HCT116 (cell line): ENCODE measurements around the gene KRT38.

Experiments
- CBX3 ChIP-seq: IDR thresholded peaks from 2 replicates; pipeline ENCODE4 v1.6.1; 2012; ENCODE audit warnings: low read depth
- CTCF ChIP-seq, 3 experiments: fragments of 200-600 bp in 1 of 3; sonication (generic) in 1 of 3; IDR thresholded peaks in 2 of 3; conservative IDR thresholded peaks in 1 of 3; 2 replicates each; pipeline ENCODE4 v1.5.1; 2012 to 2017; ENCODE audit warnings: low read depth in 2 of 3, low read length in 2 of 3, antibody characterized with exemption in 1 of 3, borderline replicate concordance in 1 of 3, control low read depth in 1 of 3, mild to moderate bottlenecking in 1 of 3, mixed read lengths in 1 of 3, mixed run types in 1 of 3, moderate library complexity in 1 of 3; ENCODE audit not compliant: insufficient read depth in 1 of 3
- EZH2 ChIP-seq: fragments of 200-600 bp; sonication (generic); IDR thresholded peaks from 2 replicates; pipeline ENCODE4 v1.6.1; 2017; ENCODE audit warnings: antibody characterized with exemption, mixed run types
- EZH2phosphoT487 ChIP-seq: fragments of 200-600 bp; IDR thresholded peaks from 2 replicates; pipeline ENCODE4 v1.6.1; 2018; ENCODE audit warnings: antibody characterized with exemption, borderline replicate concordance
- JUND ChIP-seq: IDR thresholded peaks from 2 replicates; pipeline ENCODE4 v1.6.1; 2012
- MAX ChIP-seq: IDR thresholded peaks from 2 replicates; pipeline ENCODE4 v1.6.1; 2012
- POLR2A ChIP-seq: IDR thresholded peaks from 2 replicates; pipeline ENCODE4 v1.7.0; 2011; ENCODE audit warnings: borderline replicate concordance; ENCODE audit not compliant: insufficient read depth, insufficient read length; ENCODE audit errors: extremely low read depth
- POLR2AphosphoS5 ChIP-seq: IDR thresholded peaks from 2 replicates; pipeline ENCODE4 v1.6.1; 2011; ENCODE audit warnings: mild to moderate bottlenecking, low read depth, low read length, moderate library complexity
- RAD21 ChIP-seq: IDR thresholded peaks from 2 replicates; pipeline ENCODE4 v1.6.1; 2012; ENCODE audit warnings: low read depth, mild to moderate bottlenecking
- REST ChIP-seq: IDR thresholded peaks from 2 replicates; pipeline ENCODE4 v1.6.1; 2012; ENCODE audit warnings: low read depth
- SIN3A ChIP-seq: IDR thresholded peaks from 2 replicates; pipeline ENCODE4 v1.6.1; 2012; ENCODE audit warnings: low read depth
- SP1 ChIP-seq: IDR thresholded peaks from 2 replicates; pipeline ENCODE4 v1.6.1; 2012; ENCODE audit warnings: low read depth
- YY1 ChIP-seq: IDR thresholded peaks from 2 replicates; pipeline ENCODE4 v1.6.1; 2011; ENCODE audit warnings: low read length, low read depth, moderate library complexity, mild to moderate bottlenecking; ENCODE audit not compliant: insufficient replicate concordance; ENCODE audit errors: extremely low read depth

DNA sequence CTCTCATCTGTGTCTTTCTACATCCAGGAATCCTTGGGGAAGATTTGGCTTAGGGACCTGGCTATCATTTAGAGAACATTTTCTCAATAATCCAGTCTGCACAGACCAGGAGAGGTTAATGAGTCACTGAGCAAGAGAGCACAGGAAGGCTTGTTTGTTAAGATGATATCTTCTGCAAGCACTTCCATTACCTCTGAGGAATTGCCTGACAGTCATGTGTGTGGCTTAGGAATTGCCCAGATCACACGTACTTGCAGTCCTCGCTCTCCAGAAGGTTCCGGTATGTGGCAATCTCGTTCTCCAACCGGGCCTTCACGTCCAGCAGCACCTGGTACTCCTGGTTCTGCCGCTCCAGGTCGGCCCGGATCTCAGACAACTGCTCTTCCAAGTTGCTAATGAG is 19.7 kb downstream of the KRT38 start:
- TF ChIP-seq REST (no peak), EZH2phosphoT487 (no peak), CTCF (IDR thresholded peaks at IDR 0.05 in 2 of 3, conservative IDR thresholded peaks at IDR 0.05 in 1 of 3; ENCODE audit: borderline replicate concordance in 1 of 3, insufficient read depth in 1 of 3, low read depth in 2 of 3, low read length in 2 of 3) (no peak), POLR2AphosphoS5 (no peak), MAX (no peak), SIN3A (no peak), EZH2 (no peak), JUND (no peak), YY1 (no peak), SP1 (no peak), POLR2A (no peak), CBX3 (no peak), RAD21 (no peak)
